GM19468 (cell line): ENCODE results near the gene CNIH3.

Experiments used
- ATAC-seq: cut with Tn5 transposase; IDR thresholded peaks from one replicate; pipeline ENCODE4 v1.9.1; 2021; ENCODE audit warnings: mild to moderate bottlenecking, moderate library complexity, moderate number of reproducible peaks; ENCODE audit not compliant: unreplicated experiment; ENCODE audit errors: extremely low read depth

CNIH3 gene

DNA sequence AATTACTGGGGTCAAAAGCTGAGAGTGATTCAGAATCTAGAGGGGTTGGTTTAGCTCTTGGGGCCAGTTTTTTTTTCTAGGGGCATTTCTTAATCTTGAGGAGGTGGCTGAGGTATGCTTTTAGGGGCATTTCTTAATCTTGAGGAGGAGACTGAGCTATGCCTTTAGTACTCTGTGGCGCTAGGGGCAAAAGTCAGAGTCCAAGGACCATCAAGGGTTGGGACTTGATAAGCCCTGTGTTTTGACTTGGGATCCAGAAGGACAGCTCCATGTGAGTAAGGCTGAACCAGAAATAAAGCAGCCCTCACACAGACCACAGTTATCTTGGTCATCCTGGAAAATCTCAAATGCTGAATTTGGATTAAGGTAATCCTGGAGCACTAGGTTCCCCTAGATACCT is 3.9 kb upstream of the CNIH3 start:
- no peak for ATAC-seq

GRCh38 chr1:224613486-224613885 is 2.6 kb upstream of the CNIH3 start:
- ATAC-seq: no peak

DNA sequence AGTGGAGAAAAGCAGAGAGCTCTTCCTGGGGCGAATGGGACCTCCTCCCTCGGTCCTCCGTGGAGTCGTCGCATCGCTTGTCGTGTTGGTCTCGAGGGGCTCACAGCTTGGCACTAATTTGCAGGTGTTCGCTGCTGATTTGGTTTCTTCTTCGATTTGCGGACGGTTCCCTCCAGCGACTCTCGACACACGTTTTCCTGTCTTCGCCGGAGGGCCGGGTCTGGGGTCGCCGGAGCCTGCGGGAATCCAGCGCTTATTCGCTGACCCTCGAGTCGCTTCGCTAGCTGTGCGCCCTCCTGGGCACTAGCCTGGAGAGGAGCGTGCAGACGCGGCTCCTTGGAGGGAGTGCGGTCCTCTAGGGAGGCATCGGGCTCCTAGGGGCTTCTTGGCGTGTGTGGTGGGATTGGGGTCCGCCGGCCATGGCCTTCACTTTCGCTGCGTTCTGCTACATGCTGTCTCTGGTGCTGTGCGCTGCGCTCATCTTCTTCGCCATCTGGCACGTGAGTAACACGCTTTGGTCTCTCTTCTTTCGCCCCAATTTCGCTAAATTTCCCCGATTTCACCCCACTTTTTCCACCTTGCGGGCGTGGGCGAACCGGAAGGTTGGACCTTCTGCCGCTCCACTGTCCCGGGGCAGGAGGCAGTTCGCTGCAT is 766 bp downstream of the CNIH3 start:
- no peak for ATAC-seq

DNA sequence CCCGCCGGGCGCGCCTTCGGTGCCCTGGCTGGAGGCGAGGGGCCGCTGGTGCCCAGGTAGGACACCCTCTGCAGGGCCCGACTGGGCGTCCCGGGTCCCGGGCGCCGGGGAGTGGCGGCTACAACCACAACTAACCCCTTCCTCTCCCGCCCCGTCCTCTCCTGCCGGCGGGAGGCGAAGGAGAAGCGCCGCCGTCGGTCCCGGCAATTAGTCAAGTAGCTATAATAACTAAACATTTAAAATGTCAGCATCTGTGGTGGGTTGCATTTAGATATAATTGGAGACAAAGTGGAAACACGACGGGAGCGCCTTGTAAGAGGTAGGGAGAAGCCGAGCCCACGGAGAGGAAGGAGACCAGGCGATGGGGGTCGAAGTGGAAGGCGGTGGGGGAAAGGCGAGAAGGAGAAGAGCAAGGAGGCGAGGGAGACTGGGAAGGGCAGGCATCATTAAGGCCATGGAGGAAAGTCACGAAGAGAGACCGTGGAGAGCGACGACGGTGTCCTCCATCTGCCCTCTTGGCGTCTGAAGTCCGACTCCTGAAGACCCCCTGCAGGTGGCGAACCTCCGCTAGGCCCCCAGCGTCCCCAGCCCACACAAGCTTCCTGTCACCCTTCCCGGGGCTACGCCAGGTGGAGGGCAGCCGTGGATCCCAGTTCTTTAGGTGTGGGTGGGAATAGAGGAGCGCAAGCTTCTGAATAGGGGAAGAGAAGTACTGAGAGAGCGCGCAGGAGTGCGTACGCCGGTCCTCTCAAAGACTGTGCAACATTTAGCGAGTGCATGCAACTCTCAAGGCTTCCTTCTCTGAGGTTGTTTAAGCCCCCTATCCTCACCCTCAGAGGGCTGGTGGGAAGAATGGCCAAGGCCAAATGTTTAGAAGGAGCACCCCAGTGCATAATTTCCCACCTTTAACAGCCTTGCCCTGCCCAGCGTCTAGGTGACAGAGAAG is 1.6 kb downstream of the CNIH3 start:
- ATAC-seq: no peak

- no peak for ATAC-seq
These were observed 3.1 kb downstream of the CNIH3 start for GRCh38 chr1:224619209-224619608.

DNA sequence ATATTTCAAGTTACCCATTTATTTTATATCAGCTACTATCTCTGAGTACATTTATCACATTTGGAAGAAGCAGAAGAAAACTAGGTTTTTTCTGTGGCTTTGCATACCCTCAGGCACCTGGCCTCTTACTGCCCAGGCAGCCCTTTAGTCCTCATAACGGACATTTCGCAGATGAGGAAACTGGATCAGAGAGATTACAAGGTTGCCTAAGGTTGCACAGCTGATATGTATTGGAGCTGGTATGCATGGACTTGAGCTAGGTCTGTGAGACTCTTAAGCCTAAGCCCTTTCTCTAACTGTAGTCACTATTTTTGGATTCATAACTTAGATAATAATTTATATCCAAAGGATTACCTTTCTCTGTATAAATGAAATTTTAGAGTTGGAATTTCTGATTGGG is 4.0 kb downstream of the CNIH3 start:
- no peak for ATAC-seq

GRCh38 chr1:224621813-224622682 is 5.9 kb downstream of the CNIH3 start:
- ATAC-seq: no peak

DNA sequence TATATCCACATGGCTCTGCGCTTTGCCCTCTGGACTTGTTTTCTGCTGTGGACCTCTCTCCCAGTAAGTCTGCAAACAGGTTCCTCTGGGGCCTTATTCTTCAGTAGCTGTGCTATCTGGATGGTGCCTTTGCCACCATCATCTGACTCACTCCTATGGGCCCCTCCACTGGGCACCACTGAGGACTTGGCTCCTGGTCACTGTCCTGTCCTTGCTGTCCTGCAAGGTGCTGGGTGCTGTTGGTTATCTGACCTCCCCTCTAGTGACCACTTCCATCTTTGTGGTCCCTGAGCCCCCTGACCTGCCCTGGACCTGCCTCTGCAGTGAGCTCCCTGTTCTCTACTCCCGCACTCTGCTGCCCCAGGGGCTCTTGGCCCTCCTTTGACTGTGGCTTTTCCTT is 6.7 kb downstream of the CNIH3 start:
- no peak for ATAC-seq

GRCh38 chr1:224623310-224623714 is 7.2 kb downstream of the CNIH3 start:
- no peak for ATAC-seq

DNA sequence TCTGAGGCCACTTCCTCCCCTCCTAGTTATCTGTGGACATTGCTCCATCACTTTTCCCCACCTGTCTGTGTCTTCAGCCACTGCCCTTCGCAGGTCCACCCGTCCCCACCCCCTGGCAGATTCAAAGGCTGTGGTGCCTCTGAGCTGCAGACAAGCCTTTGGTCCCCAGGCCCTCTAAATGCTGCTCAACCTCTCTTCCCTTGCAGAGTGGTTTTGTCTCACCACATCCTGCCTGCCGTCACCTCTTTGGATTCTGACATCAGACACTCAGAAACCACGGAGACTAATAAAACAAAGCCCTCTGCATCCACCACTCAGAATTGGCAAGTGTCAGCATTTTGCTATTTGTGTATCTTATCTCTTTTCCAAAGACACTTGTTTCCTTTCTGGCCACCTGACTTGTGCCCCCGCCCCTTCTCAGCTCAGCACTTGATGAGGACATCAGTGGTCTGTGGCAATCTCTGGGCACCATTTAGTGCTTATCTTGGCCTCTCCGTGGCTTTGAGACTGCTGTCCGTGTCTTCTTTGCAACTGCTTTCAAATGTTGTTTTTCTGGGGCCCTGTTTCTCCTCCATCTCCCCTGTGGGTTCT is 7.7 kb downstream of the CNIH3 start:
- ATAC-seq: peak; percentile 81

- no peak for ATAC-seq
These were observed 8.3 kb downstream of the CNIH3 start for GRCh38 chr1:224624432-224624831.

DNA sequence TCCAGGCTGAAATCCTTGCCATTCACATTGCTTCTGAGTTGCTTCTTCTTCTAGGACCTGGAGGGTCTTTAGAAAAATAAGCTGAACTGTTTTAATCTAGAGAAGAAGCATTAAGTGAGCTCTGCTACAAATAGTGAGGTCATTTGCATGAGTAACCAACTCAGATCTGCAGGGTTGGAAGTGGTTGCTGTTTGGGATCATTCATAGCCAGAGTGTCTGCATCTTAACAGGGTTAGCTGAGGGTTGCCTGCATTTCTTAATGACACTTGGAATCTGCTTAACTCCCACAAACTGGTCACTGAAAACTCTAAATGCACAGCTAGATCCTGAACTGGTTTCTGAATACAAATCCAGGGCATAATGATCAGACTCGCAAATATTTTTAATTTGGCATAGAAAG is 9.9 kb downstream of the CNIH3 start:
- no peak for ATAC-seq

DNA sequence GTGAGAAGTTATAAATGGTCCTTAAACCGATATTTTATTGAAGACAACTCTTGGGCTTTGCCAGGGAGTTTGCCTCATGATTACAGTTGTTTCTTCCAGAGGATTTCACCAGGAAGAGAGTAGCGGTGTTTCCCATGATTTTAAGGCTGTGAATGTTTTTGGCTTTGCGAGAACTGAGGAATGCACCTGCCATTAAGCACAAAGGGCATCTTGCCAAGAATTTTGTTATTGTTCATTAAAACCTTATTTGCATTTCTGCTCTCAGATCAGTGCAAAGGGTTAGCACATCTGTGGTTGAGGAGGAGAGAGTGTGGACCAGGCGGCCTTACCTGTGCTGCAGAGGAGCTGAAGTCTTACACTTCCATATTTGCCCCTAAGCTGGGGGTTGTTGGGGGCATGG is 13.8 kb downstream of the CNIH3 start:
- ATAC-seq: no peak

DNA sequence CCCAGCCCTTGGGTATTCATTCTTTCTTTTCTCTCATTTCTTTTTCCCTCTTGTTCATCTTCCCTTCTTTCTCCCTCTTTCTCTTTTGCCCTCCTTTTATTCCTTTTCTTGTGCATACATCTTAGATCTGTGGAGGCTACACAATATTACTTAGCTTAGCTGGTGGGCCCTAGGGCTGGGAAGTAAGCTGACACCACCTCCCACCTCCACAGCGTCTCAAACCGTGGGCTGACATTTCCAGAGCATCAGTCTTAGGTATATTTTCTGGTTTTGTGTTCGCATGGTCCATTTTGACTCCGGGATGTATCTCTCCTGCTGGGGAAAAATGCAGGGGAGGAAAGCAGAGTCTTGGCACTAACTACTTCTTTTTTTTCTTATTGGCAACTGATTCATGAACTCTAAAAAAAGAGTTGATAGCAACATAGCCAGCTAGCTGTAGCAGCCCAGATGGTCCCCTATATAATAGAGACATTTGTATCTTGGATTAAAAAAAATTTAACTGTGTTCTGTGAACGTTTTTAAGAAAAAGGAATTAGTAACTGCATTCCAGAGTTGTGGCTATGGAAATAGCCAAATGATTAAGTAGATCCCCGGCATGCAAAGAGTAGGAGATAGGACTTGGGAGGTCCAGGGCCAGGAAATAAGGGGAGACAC is 15.5 kb downstream of the CNIH3 start:
- no peak for ATAC-seq

DNA sequence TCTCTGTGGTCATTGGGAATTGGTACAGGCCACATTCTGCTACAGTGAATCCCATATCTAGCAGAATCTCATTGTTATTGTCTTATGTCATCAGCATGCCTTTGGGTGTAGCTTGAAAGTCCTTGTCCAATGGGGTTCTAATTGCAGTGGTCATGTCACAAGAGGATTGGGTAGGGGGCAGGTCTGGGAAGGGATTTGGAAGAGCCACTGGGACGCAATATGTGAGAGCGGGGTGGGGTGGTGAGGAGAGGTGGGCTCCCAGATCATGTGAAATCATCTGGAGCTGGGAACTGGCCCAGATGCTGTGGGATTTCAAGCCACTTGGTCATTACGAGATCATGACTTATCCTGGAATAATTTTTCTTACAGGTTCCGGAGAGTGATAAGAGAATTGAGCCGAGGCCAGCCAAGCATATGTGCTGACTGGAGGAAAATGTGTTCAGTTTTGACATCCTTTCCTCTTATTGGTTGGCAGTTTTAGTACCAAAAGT is 16.3 kb downstream of the CNIH3 start:
- ATAC-seq: no peak

- no peak for ATAC-seq
These were observed 16.8 kb downstream of the CNIH3 start for GRCh38 chr1:224632921-224633321.

- ATAC-seq: no peak
These were observed 19.2 kb downstream of the CNIH3 start for GRCh38 chr1:224635356-224635755.

DNA sequence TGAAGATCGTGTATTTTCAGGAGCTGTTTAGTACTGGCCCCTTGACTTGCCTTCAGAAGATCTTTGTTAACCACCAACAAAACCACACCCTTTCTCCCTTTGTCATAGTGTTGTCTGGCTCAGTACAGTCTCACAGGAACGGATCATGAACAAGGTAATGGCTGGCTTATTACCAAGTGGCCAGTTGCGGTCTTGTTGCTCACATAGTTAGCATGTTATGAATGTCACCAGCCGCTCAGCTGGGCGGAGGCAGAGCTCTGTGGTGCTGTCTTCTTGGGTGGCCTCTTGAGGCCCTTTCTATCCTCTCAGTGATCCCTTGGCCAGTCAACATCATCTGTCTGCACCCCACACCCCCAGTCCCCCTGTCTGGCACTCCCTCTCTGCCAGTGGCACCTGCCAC is 21.4 kb downstream of the CNIH3 start:
- ATAC-seq: no peak

DNA sequence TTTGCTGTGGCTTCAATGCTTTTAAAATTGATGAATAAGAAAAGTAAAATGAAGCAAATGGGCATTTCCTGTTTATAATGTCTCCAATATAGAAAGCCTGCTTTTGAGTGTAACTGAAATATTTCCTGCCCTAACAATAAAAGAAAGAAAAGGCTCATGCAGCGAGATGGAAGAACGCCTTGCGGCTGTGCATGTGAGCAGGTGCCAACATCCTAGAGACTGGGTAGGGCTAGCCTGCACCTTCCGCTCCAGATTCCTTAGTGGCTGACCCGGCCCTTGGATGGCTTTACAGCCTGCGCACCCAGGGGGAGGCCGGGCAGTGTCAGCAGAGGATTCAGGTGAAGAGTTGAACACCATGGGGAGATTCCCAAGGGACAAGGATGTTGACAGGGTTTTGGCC is 21.8 kb downstream of the CNIH3 start:
- no peak for ATAC-seq
